ENCODE measurements around the gene CSH2.

DNA sequence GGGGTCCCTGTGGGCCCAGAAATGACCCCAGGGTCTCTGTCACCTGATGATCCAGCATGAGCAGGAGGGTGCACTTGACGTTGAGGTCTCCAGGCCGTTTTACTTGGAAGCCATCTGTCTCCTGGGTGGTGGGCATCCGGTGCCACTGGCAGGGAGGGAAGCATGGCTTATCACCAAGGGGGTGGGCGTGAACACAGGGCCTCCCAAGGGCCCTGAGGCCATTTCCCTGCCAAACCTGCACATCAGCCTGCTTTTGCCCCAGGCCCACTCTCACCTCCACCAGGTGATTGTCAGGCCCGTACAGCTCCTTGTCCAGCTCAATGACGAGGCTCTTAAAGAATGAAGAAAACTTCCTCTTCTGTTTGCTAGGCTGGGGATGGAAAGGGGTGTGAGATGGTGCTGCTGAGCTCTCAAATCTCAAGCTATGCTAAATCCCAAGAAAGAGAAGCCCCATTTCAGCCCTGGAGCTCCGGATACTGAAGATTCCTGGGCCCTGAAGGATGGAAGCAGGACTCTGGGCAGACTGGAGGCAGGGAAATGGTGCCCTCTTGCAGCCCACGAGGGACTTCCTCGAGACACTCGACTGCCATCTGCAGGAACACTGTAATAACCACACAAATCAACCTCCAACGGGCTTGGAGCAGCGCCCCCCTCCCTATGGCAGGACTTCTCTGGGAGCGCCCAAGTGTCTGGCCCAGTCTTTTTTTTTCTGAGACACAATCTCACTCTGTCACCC, 38.9 kb downstream of the CSH2 start:
- no peak for TF ChIP-seq NRF1 (IDR thresholded peaks at IDR 0.05; ENCODE audit: low read depth, low read length)
- no peak for TF ChIP-seq ZNF274 (IDR thresholded peaks at IDR 0.05; ENCODE audit: borderline replicate concordance, extremely low read depth, low read length)
- TF ChIP-seq, protein P1, sequence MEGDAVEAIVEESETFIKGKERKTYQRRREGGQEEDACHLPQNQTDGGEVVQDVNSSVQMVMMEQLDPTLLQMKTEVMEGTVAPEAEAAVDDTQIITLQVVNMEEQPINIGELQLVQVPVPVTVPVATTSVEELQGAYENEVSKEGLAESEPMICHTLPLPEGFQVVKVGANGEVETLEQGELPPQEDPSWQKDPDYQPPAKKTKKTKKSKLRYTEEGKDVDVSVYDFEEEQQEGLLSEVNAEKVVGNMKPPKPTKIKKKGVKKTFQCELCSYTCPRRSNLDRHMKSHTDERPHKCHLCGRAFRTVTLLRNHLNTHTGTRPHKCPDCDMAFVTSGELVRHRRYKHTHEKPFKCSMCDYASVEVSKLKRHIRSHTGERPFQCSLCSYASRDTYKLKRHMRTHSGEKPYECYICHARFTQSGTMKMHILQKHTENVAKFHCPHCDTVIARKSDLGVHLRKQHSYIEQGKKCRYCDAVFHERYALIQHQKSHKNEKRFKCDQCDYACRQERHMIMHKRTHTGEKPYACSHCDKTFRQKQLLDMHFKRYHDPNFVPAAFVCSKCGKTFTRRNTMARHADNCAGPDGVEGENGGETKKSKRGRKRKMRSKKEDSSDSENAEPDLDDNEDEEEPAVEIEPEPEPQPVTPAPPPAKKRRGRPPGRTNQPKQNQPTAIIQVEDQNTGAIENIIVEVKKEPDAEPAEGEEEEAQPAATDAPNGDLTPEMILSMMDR (IDR thresholded peaks at IDR 0.05; ENCODE audit: control extremely low read depth in 1 of 3, insufficient read depth in 1 of 3, low read depth in 1 of 3, low read length in 3 of 3): peak; percentile 74 to 98 (median 85)
- TF ChIP-seq EZH2 (IDR thresholded peaks at IDR 0.05; ENCODE audit: low read depth, low read length, severe bottlenecking): no peak
- no peak for TF ChIP-seq ASH2L (IDR thresholded peaks at IDR 0.05; ENCODE audit: low read length)
- TF ChIP-seq SIX5 (IDR thresholded peaks at IDR 0.05; ENCODE audit: low read depth, low read length): no peak
- no peak for TF ChIP-seq TBP (IDR thresholded peaks at IDR 0.05; ENCODE audit: low read depth, low read length)
- TF ChIP-seq POLR2A (IDR thresholded peaks at IDR 0.05; ENCODE audit: control extremely low read depth in 1 of 2, low read depth in 2 of 2, low read length in 2 of 2): no peak
- TF ChIP-seq JUN (IDR thresholded peaks at IDR 0.05; ENCODE audit: low read depth, low read length): no peak
- TF ChIP-seq TCF12 (IDR thresholded peaks at IDR 0.05; ENCODE audit: low read depth, low read length): no peak
- TF ChIP-seq CEBPB (IDR thresholded peaks at IDR 0.05; ENCODE audit: low read depth, low read length): no peak
- TF ChIP-seq EGR1 (IDR thresholded peaks at IDR 0.05; ENCODE audit: borderline replicate concordance, low read depth, low read length): no peak
- TF ChIP-seq RNF2 (IDR thresholded peaks at IDR 0.05; ENCODE audit: borderline replicate concordance, low read depth, low read length, missing control alignments, poor library complexity, severe bottlenecking): no peak

Measured in H1 (cell line).